ENCODE measurements around the gene ST8SIA1.

ST8SIA1 gene

GRCh38 chr12:22204391-22204790 is 130.1 kb downstream of the ST8SIA1 start (continued):
- TF ChIP-seq ZNF23 (tag by site-specific recombination; IDR thresholded peaks at IDR 0.05; ENCODE audit: borderline replicate concordance) = no peak
- TF ChIP-seq MYNN (tag by site-specific recombination; IDR thresholded peaks at IDR 0.05; ENCODE audit: borderline replicate concordance) = no peak
- TF ChIP-seq ZNF146 (tag by site-specific recombination; IDR thresholded peaks at IDR 0.05) = no peak
- no peak for TF ChIP-seq FEZF1 (tag by site-specific recombination; IDR thresholded peaks at IDR 0.05)

GRCh38 chr12:22202847-22203246 is 131.7 kb downstream of the ST8SIA1 start:
- no peak overlapping the region for H3K27ac ChIP-seq (ENCODE audit: extremely low read depth, low read depth, low read length)
- H3K36me3 ChIP-seq (ENCODE audit: control insufficient read depth in 2 of 2, insufficient read depth in 1 of 2, low read length in 2 of 2) = no peaks in the 10 kb centered on the region
- H3K4me1 ChIP-seq (ENCODE audit: control insufficient read depth, insufficient read depth, low read length) = no peaks in the 10 kb centered on the region
- no peak overlapping the region for H3K4me3 ChIP-seq (ENCODE audit: low read depth, low read length)
- TF ChIP-seq KLF16 (tag by site-specific recombination; IDR thresholded peaks at IDR 0.05) (no peak), PRDM1 (tag by site-specific recombination; IDR thresholded peaks at IDR 0.05) (no peak), ZNF560 (tag by site-specific recombination; IDR thresholded peaks at IDR 0.05; ENCODE audit: borderline replicate concordance) (no peak), ZNF677 (tag by site-specific recombination; IDR thresholded peaks at IDR 0.05) (no peak), ZNF423 (tag by site-specific recombination; IDR thresholded peaks at IDR 0.05) (no peak), ZNF521 (tag by site-specific recombination; IDR thresholded peaks at IDR 0.05) (no peak), ZNF394 (tag by site-specific recombination; IDR thresholded peaks at IDR 0.05; ENCODE audit: borderline replicate concordance) (no peak), RBAK (tag by site-specific recombination; IDR thresholded peaks at IDR 0.05) (no peak), ZNF692 (tag by site-specific recombination; IDR thresholded peaks at IDR 0.05) (no peak), ZNF701 (tag by site-specific recombination; IDR thresholded peaks at IDR 0.05) (no peak), ZNF510 (tag by site-specific recombination; IDR thresholded peaks at IDR 0.05; ENCODE audit: insufficient replicate concordance) (no peak), MYNN (tag by site-specific recombination; IDR thresholded peaks at IDR 0.05; ENCODE audit: borderline replicate concordance) (no peak), GLIS1 (tag by site-specific recombination; IDR thresholded peaks at IDR 0.05) (no peak), TCF7L2 (IDR thresholded peaks at IDR 0.05; ENCODE audit: borderline replicate concordance, low read depth, low read length) (no peak), HOXD13 (CRISPR knock-in tag; IDR thresholded peaks at IDR 0.05; ENCODE audit: borderline replicate concordance) (no peak), ZNF544 (tag by site-specific recombination; IDR thresholded peaks at IDR 0.05) (no peak), ZNF626 (tag by site-specific recombination; IDR thresholded peaks at IDR 0.05) (no peak)
- TF ChIP-seq, protein P1, sequence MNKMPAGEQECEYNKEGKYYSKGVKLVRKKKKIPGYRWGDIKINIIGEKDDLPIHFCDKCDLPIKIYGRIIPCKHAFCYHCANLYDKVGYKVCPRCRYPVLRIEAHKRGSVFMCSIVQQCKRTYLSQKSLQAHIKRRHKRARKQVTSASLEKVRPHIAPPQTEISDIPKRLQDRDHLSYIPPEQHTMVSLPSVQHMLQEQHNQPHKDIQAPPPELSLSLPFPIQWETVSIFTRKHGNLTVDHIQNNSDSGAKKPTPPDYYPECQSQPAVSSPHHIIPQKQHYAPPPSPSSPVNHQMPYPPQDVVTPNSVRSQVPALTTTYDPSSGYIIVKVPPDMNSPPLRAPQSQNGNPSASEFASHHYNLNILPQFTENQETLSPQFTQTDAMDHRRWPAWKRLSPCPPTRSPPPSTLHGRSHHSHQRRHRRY (tag by site-specific recombination; IDR thresholded peaks at IDR 0.05) = no peak
- TF ChIP-seq, protein P2, sequence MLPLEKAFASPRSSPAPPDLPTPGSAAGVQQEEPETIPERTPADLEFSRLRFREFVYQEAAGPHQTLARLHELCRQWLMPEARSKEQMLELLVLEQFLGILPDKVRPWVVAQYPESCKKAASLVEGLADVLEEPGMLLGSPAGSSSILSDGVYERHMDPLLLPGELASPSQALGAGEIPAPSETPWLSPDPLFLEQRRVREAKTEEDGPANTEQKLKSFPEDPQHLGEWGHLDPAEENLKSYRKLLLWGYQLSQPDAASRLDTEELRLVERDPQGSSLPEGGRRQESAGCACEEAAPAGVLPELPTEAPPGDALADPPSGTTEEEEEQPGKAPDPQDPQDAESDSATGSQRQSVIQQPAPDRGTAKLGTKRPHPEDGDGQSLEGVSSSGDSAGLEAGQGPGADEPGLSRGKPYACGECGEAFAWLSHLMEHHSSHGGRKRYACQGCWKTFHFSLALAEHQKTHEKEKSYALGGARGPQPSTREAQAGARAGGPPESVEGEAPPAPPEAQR (tag by site-specific recombination; IDR thresholded peaks at IDR 0.05) = no peak
- H3K9me3 ChIP-seq (ENCODE audit: control insufficient read depth, insufficient read depth, low read depth, low read length) = no peaks in the 10 kb centered on the region
- POLR2A ChIA-PET = no interaction called here
- CTCF ChIA-PET = no interaction called here

DNA sequence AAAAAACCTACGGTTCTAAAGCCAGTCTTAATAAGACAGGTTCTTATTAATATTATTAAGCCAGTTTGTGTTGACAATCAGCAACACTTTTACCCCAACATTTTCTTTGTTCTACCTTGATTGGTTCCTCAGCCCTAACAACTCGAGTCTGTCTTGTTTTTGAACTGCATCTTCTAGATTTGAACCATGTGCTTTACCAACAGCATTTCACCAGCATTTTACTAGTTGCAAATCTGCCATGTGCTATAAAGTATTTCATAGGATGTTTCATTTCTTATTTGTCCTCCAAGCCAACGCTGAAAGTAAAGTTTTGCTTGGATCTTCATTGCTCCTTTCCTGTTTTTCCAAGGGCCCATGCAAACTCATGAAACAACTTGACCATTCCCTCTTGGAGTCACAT is 133.4 kb downstream of the ST8SIA1 start:
- POLR2A ChIA-PET = no interaction called here
- Histone ChIP-seq H3K36me3 (ENCODE audit: control insufficient read depth in 2 of 2, insufficient read depth in 1 of 2, low read length in 2 of 2) (no peaks in the 10 kb centered on the region), H3K27ac (ENCODE audit: extremely low read depth, low read depth, low read length) (no peak overlapping the region), H3K4me3 (ENCODE audit: low read depth, low read length) (no peak overlapping the region), H3K9me3 (ENCODE audit: control insufficient read depth, insufficient read depth, low read depth, low read length) (no peaks in the 10 kb centered on the region), H3K4me1 (ENCODE audit: control insufficient read depth, insufficient read depth, low read length) (no peaks in the 10 kb centered on the region)
- CTCF ChIA-PET = no interaction called here
- TF ChIP-seq ZNF514 (tag by site-specific recombination; IDR thresholded peaks at IDR 0.05) = no peak
- TF ChIP-seq OSR2 (tag by site-specific recombination; IDR thresholded peaks at IDR 0.05) = no peak
- no peak for TF ChIP-seq ZNF404 (tag by site-specific recombination; IDR thresholded peaks at IDR 0.05)
- TF ChIP-seq ZBTB10 (tag by site-specific recombination; IDR thresholded peaks at IDR 0.05) = no peak
- TF ChIP-seq ZNF747 (tag by site-specific recombination; IDR thresholded peaks at IDR 0.05) = no peak
- no peak for TF ChIP-seq ZNF843 (tag by site-specific recombination; IDR thresholded peaks at IDR 0.05)
- TF ChIP-seq ZNF155 (tag by site-specific recombination; IDR thresholded peaks at IDR 0.05) = no peak
- no peak for TF ChIP-seq ZBTB1 (tag by site-specific recombination; IDR thresholded peaks at IDR 0.05)
- no peak for TF ChIP-seq HOXD13 (CRISPR knock-in tag; IDR thresholded peaks at IDR 0.05; ENCODE audit: borderline replicate concordance)
- no peak for TF ChIP-seq ZNF701 (tag by site-specific recombination; IDR thresholded peaks at IDR 0.05)
